ENCODE measurements around the gene NMU. TPM values are rescaled to one million over a fixed set of nuclear protein-coding genes. Genes with fewer than 3 reads are reported as not detected.

The NMU gene
- total RNA-seq, 4 donors from 2014 or later = not detected

GRCh38 chr4:55611358-55612059 lies 24.6 kb downstream of the NMU start:
- no peaks in the 10 kb centered on the region for H3K9me3 ChIP-seq
- H3K36me3 ChIP-seq = no peaks in the 10 kb centered on the region
- in situ Hi-C loops (cut with MboI; ENCODE audit: low sequenced_read_pairs in 4 of 4) = no loop called here
- H3K4me3 ChIP-seq = no peak overlapping the region
- no peaks in the 10 kb centered on the region for H3K27me3 ChIP-seq
- DNase-seq = no peak
- no peak overlapping the region for H3K27ac ChIP-seq
- H3K4me1 ChIP-seq = no peaks in the 10 kb centered on the region
- ATAC-seq = no peak
- intact Hi-C loops (cut with DNase I; ENCODE audit: low total_unique reads) = no loop called here
- TF ChIP-seq POLR2A (IDR thresholded peaks at IDR 0.05) (no peak), CTCF (IDR thresholded peaks at IDR 0.05 in 4 of 5, conservative IDR thresholded peaks at IDR 0.05 in 1 of 5) (no peak)

DNA sequence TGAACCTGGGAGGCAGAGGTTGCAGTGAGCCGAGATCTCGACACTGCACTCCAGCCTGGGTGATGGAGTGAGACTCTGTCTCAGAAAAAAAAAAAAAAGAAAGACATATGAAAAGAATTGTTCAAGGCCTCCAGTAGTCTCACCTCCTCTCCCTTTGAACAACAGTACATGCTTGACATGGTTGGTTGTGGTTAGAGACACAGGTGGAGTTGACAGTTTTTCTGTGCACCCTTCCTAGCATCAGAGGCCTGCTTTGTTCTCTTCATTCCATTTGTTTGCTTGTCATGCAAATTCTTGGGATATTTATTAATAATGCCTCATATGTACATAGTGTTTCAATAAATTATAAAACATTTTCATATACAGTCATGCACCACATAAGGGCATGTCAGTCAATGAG lies 25.7 kb downstream of the NMU start:
- Histone ChIP-seq H3K27ac (no peak overlapping the region), H3K9me3 (no peaks in the 10 kb centered on the region), H3K36me3 (no peaks in the 10 kb centered on the region), H3K27me3 (no peaks in the 10 kb centered on the region), H3K4me1 (no peaks in the 10 kb centered on the region), H3K4me3 (no peak overlapping the region)
- intact Hi-C loops (cut with DNase I; ENCODE audit: low total_unique reads) (no loop called here), in situ Hi-C loops (cut with MboI; ENCODE audit: low sequenced_read_pairs in 4 of 4) (no loop called here)
- ATAC-seq (no peak), DNase-seq (no peak)
- TF ChIP-seq POLR2A (IDR thresholded peaks at IDR 0.05) (no peak), CTCF (IDR thresholded peaks at IDR 0.05 in 4 of 5, conservative IDR thresholded peaks at IDR 0.05 in 1 of 5) (no peak)

GRCh38 chr4:55609393-55609866 lies 26.7 kb downstream of the NMU start:
- H3K4me1 ChIP-seq = no peaks in the 10 kb centered on the region
- ATAC-seq = no peak
- intact Hi-C loops (cut with DNase I; ENCODE audit: low total_unique reads) = no loop called here

DNA sequence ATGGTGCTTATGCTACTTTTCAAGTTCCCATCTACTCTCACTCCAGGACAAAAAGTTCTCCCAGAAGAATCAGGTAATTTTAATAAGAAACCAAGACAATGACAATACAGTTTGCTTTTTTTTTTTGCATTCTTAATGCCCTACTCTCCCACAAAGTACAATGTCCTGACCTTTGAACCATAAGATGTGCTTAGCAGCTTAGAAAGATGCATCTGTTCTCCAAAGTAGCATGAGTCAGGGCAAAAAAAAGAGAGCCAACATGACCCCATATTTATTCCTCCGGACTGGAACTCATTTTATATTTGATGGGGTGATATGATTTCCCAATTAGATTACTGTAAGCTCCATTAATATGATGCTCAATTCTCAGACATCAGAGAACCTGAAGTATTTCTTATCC lies 27.5 kb downstream of the NMU start:
- no peaks in the 10 kb centered on the region for H3K27me3 ChIP-seq
- TF ChIP-seq CTCF (IDR thresholded peaks at IDR 0.05 in 4 of 5, conservative IDR thresholded peaks at IDR 0.05 in 1 of 5) (no peak), POLR2A (IDR thresholded peaks at IDR 0.05) (no peak)
- ATAC-seq (no peak), DNase-seq (no peak)
- intact Hi-C loops (cut with DNase I; ENCODE audit: low total_unique reads) = no loop called here
- H3K9me3 ChIP-seq = no peaks in the 10 kb centered on the region
- in situ Hi-C loops (cut with MboI; ENCODE audit: low sequenced_read_pairs in 4 of 4) = no loop called here
- H3K4me1 ChIP-seq = no peaks in the 10 kb centered on the region
- H3K27ac ChIP-seq = no peak overlapping the region
- H3K4me3 ChIP-seq = no peak overlapping the region
- H3K36me3 ChIP-seq = no peaks in the 10 kb centered on the region

More at GRCh38 chr4:55609393-55609866, 26.7 kb downstream of the NMU start:
- in situ Hi-C loops (cut with MboI; ENCODE audit: low sequenced_read_pairs in 4 of 4) = no loop called here
- no peak for TF ChIP-seq POLR2A (IDR thresholded peaks at IDR 0.05)
- Histone ChIP-seq H3K9me3 (no peaks in the 10 kb centered on the region), H3K4me3 (no peak overlapping the region), H3K27me3 (no peaks in the 10 kb centered on the region), H3K36me3 (no peaks in the 10 kb centered on the region), H3K27ac (no peak overlapping the region)
- no peak for DNase-seq

GRCh38 chr4:55604996-55605395 lies 31.1 kb downstream of the NMU start:
- intact Hi-C loops (cut with DNase I; ENCODE audit: low total_unique reads) = no loop called here
- no peak for ATAC-seq

More at GRCh38 chr4:55604996-55605395, 31.1 kb downstream of the NMU start:
- in situ Hi-C loops (cut with MboI; ENCODE audit: low sequenced_read_pairs in 4 of 4) = no loop called here
- no peak for TF ChIP-seq POLR2A (IDR thresholded peaks at IDR 0.05)
- TF ChIP-seq CTCF (IDR thresholded peaks at IDR 0.05 in 4 of 5, conservative IDR thresholded peaks at IDR 0.05 in 1 of 5) = no peak
- no peak overlapping the region for H3K27ac ChIP-seq
- no peak overlapping the region for H3K4me3 ChIP-seq
- DNase-seq = no peak
- H3K27me3 ChIP-seq = no peaks in the 10 kb centered on the region
- no peaks in the 10 kb centered on the region for H3K4me1 ChIP-seq
- H3K9me3 ChIP-seq = no peaks in the 10 kb centered on the region
- H3K36me3 ChIP-seq = no peaks in the 10 kb centered on the region
